Skin of body (tissue), 2 donors: ENCODE measurements around the gene TTLL5. TPM values are rescaled to one million over a fixed set of nuclear protein-coding genes. Genes with fewer than 3 reads are reported as not detected.
"Not testable (repeated sequence)": the region's sequence is repeated elsewhere in the genome, so short reads cannot be mapped to it uniquely, and the experiment has no call there.

Experiments
- DNase-seq: peaks from one replicate; lab custom pipeline; 2025; lab: John Stamatoyannopoulos, UW
- total RNA-seq: library from RNA; depleted of rRNA; stranded (reverse); fragments of >200 nt; gene quantifications from one replicate; pipeline ENCODE4 v1.2.3, GENCODE V29; 2014

The TTLL5 gene
- total RNA-seq, 1 donor from 2014 or later, result 30.7 TPM

DNA sequence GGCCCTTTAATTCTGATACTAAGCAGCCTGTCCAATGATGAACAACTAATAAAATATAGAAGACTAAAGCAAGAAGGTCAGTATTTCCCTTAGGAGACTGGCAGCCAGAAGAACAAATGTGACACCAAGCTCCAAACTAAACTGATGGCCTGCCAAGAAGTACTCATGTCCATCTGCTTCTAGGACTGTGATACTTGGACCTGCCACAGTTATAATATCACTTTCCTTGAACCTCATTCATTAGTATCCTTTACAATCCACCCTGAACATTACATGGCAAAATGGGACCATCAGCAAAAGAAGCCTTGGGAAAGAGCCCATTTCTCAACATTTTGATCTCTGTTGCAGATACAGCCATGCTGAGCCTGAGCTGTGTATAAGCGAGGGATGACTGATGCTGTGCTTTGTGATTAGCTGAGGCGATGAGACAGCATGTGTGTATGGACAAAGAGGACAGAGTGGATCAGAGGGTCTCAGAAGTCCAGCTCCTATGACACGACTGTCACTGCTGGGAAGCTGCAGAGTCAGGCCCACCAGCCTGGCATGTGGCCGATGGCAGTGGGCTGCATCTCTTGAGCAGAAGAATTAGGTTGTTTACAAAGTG, 246.8 kb downstream of the TTLL5 start:
- DNase-seq, result no peak

DNA sequence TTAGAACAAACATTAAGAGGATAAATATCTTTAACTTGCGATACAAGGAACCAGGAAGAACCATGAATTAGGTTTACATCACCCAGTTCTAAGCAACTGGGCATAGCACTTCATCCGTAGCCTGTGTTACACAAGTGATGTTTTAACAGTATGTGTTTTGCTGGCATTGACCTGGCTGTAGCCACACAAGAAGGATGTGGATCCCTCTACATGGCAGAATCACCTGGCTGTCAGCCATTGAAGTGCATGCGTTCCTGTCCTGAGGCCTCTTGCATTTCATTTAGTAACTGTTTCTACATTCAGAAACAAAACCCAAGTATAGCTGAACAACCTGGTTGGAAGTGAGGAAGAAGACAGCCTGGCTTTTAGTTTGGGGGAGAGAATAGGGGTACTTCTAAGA, 248.6 kb downstream of the TTLL5 start:
- DNase-seq, result no peak

- no peak for DNase-seq
Measured at GRCh38 chr14:75910048-75910447, 249.0 kb downstream of the TTLL5 start.

GRCh38 chr14:75911883-75912282, 250.8 kb downstream of the TTLL5 start:
- DNase-seq, result peak; percentile 16

- no peak for DNase-seq
Measured at GRCh38 chr14:75913183-75913582, 252.1 kb downstream of the TTLL5 start.

DNA sequence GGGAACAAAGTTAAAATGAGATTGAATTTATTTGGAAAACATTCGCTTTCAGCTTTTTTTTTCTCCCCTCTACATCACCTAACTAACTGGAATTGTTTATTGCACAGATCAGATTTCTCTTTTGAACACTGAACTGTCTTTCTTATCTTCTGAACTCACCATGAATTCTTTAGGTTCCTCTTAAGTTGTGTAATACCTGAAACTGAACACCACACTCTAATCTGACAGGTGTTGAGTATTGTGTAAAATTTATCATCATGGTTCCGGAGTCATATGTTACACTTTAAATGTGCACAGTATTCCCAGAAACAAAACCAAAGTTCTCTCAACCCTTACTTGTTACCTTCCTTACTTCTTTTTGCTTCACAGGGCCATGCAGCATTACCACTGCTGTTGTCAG, 254.0 kb downstream of the TTLL5 start:
- DNase-seq, result no peak

- no peak for DNase-seq
Measured at GRCh38 chr14:75917322-75917945, 256.4 kb downstream of the TTLL5 start.

DNA sequence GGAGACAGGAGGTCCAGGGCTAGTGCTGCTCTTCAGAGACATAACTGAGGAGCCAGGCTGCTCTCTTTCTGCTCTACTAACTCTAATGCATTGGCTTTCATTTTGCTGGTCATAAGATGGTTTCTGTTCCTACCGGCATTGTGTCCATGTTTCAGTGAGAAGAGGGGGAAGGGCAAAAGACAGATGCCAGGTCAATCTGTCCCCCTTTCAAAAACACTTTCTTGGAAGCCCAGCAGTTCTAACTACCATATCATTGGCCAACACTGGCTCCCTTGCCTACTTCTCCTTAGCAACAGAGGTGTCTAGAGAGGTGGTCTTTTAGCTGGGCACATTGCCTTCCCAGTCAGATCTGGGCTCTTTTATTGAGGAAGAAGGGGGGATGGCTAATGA, 256.9 kb downstream of the TTLL5 start:
- no peak for DNase-seq

DNA sequence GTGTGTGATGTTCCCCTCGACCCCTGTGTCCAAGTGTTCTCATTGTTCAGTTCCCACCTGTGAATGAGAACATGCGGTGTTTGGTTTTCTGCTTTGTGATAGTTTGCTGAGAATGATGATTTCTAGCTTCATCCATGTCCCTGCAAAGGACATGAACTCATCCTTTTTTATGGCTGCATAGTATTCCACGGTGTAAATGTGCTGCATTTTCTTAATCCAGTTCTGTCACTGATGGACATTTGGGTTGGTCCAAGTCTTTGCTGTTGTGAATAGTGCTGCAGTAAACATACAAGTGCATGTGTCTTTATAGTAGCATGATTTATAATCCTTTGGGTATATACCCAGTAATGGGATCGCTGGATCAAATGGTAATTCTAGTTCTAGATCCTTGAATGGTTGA, 259.4 kb downstream of the TTLL5 start:
- DNase-seq, result not testable (repeated sequence)

DNA sequence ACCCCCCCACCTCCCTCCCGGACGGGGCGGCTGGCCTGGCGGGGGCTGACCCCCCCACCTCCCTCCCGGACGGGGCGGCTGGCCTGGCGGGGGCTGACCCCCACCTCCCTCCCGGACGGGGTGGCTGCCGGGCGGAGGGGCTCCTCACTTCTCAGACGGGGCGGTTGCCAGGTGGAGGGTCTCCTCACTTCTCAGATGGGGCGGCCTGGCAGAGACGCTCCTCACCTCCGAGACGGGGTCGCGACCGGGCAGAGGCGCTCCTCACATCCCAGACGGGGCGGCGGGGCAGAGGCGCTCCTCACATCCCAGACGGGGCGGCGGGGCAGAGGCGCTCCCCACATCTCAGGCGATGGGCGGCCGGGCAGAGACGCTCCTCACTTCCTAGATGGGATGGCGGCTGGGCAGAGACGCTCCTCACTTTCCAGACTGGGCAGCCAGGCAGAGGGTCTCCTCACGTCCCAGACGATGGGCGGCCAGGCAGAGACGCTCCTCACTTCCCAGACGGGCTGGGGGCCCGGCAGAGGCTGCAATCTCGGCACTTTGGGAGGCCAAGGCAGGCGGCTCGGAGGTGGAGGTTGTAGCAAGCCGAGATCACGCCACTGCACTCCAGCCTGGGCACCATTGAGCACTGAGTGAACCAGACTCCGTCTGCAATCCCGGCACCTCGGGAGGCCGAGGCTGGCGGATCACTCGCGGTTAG, 264.2 kb downstream of the TTLL5 start:
- not testable (repeated sequence) for DNase-seq

DNA sequence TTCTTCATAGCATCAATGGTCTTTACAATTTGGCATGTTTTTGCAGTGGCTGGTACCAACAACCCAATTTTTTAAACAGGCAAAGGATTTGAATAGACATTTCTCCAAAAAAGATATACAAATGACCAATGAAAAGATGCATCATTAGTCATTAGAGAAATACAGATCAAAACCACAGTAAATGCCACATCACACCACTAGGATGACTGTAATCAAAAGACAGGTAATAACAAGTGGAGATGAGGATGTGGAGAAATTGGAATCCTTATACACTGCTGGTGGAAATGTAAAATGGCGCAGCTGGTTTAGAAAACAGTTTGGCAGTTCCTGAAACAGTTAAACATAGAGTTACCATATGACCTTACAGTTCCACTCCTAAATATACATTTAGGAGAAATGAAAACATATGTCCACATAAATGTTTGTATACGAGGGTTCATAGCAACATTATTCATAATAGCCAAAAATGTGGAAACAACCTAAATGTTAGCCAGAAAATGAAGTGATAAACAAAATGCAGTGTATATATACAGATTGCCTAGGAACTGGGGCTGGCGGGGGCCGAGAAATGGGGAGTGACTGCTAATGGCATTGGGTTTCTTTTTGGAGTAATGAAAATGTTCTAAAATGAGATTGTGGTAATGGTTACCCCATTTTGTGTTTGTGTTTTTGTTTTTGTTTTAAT, 265.5 kb downstream of the TTLL5 start:
- peak; percentile 5 for DNase-seq

DNA sequence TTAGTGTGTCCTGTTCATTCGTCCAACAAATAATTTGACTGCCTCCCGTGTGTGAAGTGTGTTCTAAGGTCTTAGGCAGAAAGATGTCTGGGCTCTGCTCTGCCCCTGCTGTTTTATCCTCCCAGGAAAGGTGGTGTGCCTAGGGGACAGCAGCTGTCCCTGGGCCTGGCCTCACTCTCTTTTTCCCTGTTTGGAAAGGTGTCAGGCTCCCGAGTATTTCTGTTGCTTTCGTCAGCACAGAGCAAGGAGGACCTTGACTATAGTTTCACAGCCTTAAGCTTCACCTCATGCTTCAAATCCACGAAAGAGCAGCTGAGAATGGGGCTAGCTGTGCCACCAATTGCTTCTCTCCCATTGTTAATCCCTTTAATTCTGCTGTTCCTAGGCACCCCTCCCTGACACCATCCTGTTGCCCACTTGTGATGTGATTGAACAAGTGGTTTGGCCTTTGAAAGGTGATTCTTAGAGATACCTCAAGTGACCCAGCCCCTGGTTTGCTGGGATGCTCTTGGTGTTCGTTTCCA, 266.6 kb downstream of the TTLL5 start:
- no peak for DNase-seq

DNA sequence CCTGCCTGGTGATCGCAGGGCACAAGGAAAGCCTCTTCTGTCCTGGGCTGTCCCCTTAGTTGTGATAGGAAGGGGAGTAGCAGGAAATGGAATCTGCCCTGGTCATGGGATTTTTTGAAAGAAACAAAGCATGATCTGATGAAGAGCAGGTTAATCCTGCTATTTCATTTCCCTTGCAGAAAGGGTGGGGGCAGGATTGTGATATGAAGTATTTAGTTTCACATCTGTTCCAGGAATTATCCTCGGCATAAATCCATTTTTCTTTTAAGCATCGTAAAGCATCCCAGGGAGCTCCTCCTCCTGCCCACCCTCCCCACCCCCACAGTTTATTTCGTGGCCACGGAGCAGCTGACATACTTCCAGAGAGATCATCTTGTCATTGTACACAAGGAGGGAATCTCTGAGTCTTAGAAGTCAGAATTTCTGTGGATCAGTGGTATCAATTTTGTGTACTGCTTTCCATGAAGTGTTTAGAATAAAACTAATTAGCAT, 267.7 kb downstream of the TTLL5 start:
- peak; percentile 48 for DNase-seq

DNA sequence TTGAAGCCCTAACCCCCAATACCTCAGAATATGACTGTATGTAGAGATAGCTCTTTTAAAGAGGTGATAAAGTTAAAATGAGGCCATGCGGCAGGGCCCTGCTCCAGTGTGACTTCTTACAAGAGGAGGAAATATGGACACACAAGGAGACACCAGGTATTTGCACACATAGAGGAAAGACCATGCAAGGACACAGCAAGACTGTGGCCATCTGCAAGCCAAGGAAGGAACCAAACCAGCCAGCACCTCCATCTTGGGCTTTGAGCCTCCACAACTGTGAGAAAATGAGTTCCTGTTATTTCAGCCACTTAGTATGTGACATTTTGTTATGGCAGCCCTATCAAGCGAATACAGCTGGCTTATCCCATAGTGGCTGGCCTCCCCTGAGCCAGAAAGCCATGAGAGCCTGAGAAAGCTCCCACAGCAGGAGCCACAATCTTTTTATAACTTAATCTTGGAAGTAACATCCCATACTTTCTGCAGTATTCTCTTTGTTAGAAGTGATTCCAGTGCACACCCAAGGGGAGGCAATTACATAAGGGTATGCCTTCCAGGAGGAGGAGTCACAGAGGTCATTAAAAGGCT, 272.8 kb downstream of the TTLL5 start:
- DNase-seq, result no peak

- no peak for DNase-seq
Measured at GRCh38 chr14:75934998-75935628, 274.1 kb downstream of the TTLL5 start.

DNA sequence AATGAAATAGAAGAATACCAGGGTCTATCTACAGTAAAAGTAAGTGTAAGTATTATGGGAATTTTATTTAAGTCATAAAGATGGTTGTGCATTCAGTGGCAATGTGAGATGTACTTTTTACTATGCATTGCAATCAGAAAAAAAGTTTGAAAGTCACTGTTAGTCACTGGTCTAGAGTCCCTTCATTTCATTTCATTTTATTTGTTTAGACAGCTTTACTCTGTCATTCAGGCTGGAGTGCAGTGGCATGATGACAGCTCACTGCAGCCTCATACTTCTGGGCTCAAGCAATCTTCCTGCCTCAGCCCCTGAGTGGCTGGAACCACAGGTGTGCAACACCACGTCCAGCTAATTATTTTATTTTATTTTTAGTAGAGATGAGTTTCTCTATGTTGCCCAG, 278.2 kb downstream of the TTLL5 start:
- DNase-seq, result no peak

GRCh38 chr14:75941030-75941429, 280.0 kb downstream of the TTLL5 start:
- no peak for DNase-seq

GRCh38 chr14:75944607-75945241, 283.7 kb downstream of the TTLL5 start:
- DNase-seq, result no peak

DNA sequence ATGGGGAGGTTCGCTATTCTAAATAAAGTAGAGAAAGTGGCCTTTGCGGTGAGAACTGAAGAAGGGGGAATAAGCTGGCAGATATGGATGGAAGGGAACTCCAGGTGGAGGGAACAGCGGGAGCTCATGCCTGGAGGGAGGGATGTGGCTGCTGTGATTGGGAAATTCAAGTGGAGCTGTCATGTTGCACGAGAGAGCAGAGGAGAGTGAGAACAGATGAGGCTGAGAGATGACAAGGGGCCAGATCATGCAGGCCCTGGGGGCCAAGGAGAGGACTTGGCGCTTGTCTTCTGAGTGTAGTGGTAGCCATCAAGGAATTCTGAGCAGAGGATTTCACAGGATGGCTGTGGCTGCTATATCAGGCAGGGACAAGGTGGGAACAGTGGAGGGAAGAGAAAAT, 285.7 kb downstream of the TTLL5 start:
- no peak for DNase-seq

GRCh38 chr14:75952489-75952888, 291.4 kb downstream of the TTLL5 start:
- DNase-seq, result no peak

DNA sequence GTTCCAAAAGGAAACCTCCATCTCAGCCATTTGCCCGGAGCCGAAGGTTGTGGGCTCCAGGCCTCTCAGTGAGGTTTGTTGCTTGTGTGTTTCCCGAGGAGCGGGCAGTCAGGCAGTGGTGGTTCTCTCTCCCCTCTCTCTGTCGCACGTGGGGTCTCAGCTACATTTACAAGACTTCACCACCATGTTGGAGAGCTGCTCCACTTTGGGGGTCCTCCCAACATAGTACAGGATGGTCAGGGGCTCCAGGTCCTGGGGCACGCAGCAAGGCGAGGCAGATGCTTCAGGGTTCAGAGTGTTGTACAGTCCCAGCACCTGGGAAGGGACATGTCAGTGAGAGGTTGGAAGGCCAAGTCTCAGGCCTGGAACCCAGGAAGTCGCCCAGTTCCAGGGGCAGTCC, 298.0 kb downstream of the TTLL5 start:
- DNase-seq, result no peak
